ENCODE results near the gene WFS1.

The WFS1 gene

GRCh38 chr4:6326312-6327060 is 56.8 kb downstream of the WFS1 start:
- FAIRE-seq: no peak

- no peak for FAIRE-seq
Measured at GRCh38 chr4:6327220-6327917, 57.7 kb downstream of the WFS1 start.

- no peak for FAIRE-seq
Measured at GRCh38 chr4:6328526-6328925, 58.9 kb downstream of the WFS1 start.

DNA sequence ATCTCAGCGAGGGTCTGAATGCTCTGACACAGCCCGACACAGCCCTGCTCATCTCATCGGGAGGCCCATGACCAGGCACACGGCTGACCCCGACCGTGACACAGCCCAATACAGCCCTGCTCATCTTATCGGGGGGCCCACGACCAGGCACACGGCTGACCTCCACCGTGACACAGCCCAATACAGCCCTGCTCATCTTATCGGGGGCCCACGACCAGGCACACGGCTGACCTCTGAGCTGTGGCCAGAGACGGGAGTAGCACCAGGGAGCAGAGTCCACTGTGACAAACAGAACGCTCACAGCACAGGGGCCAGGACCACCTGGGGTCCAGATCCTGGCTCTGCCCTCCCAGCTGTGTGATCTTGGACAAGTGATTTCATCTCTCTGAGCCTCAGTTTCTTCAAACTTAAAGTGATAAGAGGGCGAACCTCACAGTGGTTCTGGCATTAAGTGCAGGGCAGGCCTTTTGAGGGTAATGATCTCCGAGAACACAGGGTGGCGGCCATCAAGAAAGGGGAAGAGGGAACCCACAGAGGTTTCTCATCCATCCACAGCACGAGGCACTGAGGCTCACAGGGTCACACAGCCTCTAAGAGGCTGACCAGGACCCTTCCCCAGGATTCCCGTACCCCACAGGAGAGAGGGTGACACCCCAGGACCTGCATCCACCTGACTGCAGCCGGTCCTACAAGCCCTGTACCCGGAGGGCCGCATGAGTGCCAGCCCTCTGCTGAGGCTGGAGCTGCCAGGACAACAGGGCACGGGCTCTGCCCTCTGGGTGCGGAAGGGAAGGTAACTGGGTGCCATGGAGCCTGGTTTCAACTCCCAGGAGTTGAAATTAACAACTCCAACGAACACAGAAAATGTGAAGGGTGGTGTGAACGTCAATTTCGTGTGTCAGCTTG is 60.1 kb downstream of the WFS1 start:
- FAIRE-seq: no peak

GRCh38 chr4:6330384-6330767 is 60.7 kb downstream of the WFS1 start:
- FAIRE-seq: no peak

- FAIRE-seq: no peak
Measured at GRCh38 chr4:6331018-6331417, 61.4 kb downstream of the WFS1 start.

DNA sequence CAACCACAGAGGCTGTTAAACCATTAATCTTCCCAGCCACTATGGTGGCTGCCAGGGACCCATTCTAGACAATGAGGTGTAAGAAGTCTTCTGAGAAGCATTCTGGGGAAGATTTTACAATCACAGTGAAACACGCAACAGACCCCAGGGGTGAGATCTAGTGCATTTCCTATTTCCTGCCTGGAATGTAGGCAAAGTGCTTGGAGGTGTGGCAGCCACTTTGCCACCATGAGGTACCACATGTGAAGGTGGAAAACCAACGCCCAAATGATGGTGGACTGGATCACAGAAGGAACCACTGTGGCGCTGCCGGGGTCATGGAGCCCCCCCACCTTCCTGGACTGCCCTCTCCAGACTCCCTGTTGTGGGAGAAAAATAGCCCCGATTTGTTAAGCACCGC is 61.8 kb downstream of the WFS1 start:
- FAIRE-seq: no peak

DNA sequence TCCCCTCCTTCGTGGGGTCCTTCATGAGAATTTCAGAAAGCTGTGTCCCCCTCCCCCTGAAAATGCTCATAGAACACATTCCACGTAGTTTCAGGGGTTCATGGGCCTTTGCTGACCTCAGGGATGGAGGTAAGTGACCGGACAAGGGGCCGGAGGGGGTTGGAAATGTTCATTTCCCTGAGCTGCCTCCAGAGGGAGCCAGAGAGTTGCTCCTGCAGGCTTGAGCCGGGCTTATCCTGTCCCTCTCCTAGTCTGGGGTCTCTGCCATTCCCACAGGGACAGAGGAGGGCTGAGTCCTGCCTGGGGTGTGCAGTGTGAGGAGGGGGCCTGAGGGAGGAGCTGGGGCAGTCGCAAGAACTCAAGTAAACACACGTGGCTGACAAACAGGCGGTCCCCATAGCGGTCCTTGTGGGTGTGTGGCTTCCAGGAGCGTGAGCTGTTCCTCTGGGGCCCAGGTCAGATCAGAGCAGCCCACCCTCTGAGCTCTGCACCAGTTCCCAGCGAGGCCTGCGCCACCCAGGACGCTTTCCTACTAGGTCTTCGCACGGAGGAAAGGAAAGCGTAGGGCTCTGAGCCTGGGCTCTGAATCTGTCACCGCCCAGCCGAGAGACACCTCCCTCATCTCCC is 62.5 kb downstream of the WFS1 start:
- no peak for FAIRE-seq

GRCh38 chr4:6332669-6333050 is 63.0 kb downstream of the WFS1 start:
- no peak for FAIRE-seq

DNA sequence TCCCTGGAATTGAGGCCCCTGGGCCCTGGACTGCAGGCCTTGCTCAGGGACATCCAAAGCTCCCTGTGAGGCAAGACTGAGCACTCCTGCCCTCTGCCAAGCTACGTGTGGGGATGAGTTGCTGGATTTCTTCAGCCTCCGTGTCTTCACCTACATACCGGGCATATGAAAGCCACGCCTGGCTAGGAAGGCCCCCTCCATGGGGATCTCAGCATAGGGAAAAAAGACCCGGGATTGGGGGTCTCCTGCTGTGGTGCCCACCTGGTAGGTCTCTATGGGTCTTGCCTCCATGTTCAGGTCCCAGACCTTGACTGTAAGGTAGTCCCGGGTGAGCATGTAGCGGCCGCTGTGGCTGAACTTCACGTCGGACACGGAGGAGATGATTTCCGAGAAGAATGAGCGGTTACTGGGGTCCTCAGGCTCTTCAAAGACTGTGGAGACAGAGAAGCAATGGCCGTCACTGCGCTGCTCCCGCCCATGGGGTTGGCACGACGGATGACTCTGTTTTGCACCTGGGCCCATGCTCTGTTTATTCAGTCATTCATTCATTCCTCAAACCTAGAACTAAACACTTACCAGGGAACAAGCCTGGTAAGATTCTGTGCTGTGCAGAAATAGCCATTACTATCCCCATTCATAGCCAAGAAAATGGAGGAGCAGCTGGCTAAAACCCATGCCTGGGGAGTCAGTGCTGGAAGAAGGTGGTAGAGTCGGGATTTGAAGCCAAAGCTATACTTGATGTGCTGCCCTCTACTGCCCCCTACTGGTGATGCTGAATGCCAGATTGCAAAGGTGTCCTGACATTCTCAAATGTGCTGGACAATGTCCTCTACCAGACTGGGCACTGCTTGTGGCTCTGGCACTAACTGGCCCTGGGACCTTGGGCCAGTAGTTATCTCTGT is 63.9 kb downstream of the WFS1 start:
- FAIRE-seq: no peak

- no peak for FAIRE-seq
Measured at GRCh38 chr4:6334203-6334887, 64.7 kb downstream of the WFS1 start.

GRCh38 chr4:6335040-6335590 is 65.5 kb downstream of the WFS1 start:
- no peak for FAIRE-seq

GRCh38 chr4:6336166-6336565 is 66.5 kb downstream of the WFS1 start:
- no peak for FAIRE-seq

- no peak for FAIRE-seq
Measured at GRCh38 chr4:6337331-6337935, 67.8 kb downstream of the WFS1 start.

DNA sequence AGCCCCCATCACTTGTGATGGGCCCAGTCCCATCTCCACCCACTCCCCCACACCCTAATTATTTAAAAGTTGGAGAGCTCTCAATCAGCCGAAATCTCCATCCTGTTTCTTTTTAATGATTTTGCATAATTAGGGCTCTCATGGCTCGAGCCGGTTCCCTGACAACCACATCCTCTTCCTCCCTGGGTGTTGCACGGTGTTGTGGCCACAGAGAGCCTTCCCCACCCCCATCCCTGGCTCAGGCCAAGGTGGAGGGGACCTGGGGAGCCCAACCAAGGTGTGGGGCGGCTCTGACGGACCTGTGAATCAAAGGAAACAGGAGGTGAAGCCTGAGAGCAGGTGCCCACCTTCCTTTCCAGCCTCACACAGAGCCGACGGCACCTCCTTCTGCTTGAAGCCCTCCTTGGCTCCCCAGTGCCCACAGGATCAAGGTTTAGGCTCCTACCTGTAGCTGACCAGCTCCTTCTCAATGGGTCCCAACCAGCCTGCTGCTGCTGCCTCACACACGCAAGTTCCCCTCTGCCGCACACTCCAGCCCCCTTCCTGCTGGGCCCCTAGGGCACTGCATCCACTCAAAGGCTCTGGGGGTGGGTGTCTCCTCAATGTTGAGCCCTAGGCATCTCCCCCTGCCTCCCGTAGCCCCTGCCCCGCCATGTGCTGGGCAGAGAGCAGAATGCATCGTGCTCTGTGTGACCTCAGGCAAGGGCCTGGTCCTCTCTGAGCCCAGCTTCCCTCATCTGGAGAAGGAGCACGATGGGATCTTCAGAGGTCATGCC is 68.7 kb downstream of the WFS1 start:
- FAIRE-seq: no peak

GRCh38 chr4:6338951-6339817 is 69.5 kb downstream of the WFS1 start:
- no peak for FAIRE-seq

DNA sequence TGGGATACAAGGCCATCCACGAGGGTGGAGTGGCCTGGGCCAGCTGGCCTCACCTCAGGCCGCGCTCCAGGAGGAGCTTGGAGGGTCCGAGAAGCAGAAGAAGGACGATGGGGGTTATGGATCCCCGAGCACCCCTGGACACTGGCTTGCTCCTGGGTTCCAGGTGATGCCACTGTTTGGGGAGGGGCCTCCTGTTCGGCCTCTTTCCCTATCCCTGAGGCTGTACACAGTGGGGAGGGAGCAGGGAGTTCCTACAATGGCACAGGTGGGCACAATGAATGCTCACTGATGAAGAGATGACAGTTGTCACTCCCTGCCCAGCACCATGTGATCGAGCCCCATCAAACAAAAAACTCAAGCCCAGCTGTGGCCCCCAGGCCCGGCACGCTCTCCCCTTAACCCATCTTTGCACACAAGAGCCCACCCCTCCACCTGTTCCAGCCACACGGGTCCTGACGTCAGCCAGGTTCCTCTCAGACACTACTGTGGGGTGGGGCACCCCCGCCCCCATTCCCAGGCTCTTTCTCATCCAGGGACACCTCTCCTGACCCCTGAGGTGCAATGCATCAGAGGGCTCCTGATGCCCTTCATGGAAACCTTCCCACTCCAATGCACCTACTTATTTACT is 70.3 kb downstream of the WFS1 start:
- no peak for FAIRE-seq

GRCh38 chr4:6340446-6341015 is 70.9 kb downstream of the WFS1 start:
- no peak for FAIRE-seq
